Middle frontal gyrus (tissue), 1 donor: ENCODE data around the gene ATF6.
A peak's percentile ranks its signal among the peaks of the same experiment; 100 is the strongest.
"Not testable (repeated sequence)": the region's sequence is repeated elsewhere in the genome, so short reads cannot be mapped to it uniquely, and the experiment has no call there.

ENCODE experiments used
- DNase-seq: peaks from one replicate; pipeline ENCODE4 v3.0.0-alpha.2; 2015; ENCODE audit warnings: low spot score; ENCODE audit errors: extremely low spot score

The ATF6 gene

GRCh38 chr1:161731981-161732718, 34.0 kb upstream of the ATF6 start:
- DNase-seq, result no peak

DNA sequence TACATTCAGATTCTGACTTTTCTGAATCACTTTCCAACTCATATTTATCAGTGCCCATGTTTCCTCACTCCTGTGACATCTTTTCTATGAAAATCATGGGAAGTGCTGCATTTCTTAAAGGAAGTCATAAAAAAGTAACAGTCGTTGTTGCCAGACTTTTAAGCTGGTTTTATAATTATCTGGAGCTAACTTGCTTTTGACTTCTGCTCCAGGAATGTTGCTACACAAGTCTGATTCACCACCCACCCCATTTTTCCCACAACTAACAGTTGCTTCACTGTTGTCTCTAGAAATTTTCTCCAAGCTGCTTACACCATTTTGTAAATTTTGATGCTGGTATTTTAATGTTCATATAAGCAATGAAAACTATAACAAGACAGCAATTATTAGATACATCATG, 32.6 kb upstream of the ATF6 start:
- DNase-seq, result no peak

DNA sequence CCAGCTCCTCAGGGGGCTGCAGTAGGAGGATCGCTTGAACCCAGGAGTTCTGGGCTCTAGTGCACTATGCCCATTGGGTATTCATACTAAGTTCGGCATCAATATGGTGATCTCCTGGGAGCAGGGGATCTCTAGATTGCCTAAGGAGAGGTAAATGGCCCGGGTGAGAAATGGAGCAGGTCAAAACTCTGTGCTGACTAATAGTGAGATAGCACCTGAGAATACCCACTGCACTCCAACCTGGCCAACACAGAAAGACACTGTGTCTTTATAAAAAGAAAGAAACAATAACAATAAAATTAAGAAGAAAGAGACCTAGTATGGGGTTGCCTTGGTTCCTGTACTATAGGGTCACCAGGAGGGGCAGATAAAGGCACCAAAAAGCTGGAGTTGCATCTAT, 30.3 kb upstream of the ATF6 start:
- DNase-seq, result no peak

GRCh38 chr1:161736335-161736969, 29.7 kb upstream of the ATF6 start:
- no peak for DNase-seq

GRCh38 chr1:161737625-161738024, 28.5 kb upstream of the ATF6 start:
- no peak for DNase-seq

DNA sequence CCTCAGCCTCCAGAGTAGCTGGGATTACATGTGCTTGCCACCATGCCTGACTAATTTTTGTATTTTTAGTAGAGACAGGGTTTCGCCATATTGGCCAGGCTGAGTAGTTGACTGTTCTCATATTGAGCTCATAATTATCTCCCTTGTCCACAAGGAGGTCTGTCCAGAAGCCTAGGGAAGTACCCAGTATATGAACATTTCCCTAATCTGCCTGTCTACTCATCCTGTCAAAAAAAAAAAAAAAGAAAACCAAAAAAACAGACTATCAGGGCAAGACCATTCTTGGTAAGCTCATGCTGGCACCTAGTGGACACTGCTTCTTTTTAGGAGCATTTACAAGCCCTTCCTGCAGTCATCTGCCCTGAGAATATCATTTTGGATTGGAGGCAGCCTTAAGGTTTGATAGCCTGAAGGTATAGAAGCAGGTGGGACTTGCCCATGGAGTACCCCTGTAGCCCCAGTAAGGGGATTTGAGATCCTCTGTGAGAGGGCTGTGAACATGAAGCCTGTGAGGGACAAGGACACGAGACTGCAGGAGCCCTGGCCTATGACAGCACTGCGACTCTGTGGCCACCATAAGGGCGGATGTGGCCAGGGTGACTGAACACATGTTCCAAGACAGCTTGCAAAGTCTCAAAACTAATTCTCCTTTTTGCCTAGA, 27.4 kb upstream of the ATF6 start:
- peak; percentile 11 for DNase-seq

- DNase-seq, result no peak
Measured at GRCh38 chr1:161739865-161740566, 26.1 kb upstream of the ATF6 start.

GRCh38 chr1:161740921-161741320, 25.2 kb upstream of the ATF6 start:
- DNase-seq, result no peak

DNA sequence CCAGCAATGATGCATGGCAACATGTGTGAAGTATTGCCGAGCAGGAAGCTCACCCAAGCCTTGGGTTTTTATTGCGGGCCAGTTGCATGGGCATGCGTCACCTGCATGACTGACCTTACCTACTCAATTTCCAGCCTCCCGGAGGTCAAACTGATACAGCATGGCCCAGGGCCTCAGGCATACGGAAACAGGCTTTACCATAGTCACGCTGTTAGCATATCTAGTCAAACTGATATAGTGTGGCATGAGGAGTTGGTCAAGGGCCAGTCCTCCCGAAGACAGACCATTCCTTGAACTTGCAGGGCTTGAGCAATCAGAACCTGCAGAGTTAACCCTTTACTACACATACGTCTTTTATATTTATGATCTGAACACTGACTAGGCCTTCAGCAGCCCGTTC, 22.9 kb upstream of the ATF6 start:
- no peak for DNase-seq

DNA sequence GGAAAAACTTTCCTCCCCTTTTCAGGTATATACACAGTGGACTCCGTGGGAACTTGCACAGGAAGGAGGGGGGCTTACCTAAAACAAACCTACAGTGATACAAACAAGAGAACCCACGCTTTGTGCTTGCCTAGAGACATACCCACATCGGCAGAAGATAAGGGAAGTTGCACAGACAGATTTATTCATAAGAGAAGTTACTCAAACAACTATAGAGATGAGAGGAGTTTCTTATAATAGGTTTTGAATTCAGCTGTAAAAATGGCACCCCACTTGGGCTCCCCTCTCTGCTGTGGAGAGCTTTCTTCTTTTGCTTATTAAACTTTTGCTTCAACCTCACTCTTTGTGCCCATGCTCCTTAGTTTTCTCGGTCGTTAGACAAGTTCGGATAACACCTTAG, 18.3 kb upstream of the ATF6 start:
- DNase-seq, result no peak

DNA sequence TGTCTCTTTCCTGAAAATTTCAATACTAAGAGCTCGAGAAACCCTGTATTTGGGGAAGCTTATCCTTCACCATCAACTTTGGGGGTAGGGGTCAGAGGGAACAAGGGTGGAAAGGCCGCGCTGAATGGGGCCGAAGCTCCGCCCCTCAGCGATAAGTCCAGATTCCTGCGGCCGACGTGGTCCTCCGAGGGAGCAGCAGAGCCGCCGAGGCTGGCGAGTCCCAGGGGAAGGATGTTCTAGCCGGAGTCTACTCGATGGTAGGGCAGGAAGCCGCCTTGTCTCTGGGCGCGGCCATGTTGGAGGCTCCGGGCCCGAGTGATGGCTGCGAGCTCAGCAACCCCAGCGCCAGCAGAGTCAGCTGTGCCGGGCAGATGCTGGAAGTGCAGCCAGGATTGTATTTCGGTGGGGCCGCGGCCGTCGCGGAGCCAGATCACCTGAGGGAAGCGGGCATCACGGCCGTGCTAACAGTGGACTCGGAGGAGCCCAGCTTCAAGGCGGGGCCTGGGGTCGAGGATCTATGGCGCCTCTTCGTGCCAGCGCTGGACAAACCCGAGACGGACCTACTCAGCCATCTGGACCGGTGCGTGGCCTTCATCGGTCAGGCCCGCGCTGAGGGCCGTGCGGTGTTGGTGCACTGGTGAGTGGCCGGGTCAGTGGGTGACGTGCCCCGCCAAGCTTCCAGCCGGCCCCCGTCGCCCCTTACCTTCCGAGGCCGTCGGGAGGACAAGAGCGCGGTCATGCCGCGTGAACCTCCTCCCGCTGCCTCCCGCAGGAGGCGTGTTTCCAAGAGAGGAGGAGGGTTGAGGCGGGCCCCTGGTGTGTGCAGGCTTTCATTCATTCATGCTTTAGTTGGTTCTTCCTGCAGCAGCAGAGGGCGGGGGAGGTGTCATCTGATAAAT, 16.4 kb upstream of the ATF6 start, which contains the start of gene DUSP12:
DUSP12 (plus strand) TSS at position 278 of the 899 bp plus-strand sequence; CDS start at position 294, 16 bp downstream.
- peak; percentile 94 for DNase-seq

- DNase-seq, result no peak
Measured at GRCh38 chr1:161763522-161764098, 2.5 kb upstream of the ATF6 start.

GRCh38 chr1:161768461-161768860, 2.3 kb downstream of the ATF6 start:
- DNase-seq, result no peak

GRCh38 chr1:161768986-161769672, 3.0 kb downstream of the ATF6 start:
- DNase-seq, result no peak

DNA sequence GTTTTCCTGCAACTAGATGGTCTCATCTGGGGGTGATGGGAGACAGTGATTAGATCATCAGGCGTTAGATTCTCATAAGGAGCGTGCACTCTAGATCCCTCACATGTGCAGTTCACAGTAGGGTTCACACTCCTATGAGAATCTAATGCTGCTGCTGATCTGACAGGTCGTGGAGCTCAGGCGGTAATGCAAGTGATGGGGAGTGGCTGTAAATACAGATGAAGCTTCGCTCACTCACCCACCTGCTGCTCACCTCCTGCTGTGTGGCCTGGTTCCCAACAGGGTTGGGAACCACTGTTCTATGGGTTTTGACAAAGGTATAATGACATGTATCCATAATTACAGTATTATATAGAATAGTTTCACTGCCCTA, 3.5 kb downstream of the ATF6 start:
- not testable (repeated sequence) for DNase-seq

DNA sequence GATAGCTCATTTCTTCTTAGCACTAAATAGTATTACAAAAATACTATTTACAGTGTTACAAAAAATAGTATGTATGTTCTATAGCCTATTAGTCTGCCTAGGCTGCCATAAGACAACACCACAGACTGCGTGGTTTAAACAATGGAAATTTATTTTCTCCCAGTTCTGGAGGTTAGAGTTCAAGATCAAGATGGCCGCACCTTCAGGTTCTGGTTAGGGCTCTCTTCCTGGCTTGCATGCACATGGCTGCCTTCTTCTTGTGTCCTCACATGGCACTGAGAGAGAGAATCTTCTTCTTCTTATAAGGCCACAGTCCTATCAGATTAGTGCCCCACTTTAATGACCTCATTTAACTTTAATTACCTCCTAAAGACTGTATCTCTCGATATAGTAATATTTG, 4.1 kb downstream of the ATF6 start:
- no peak for DNase-seq

GRCh38 chr1:161771161-161771560, 5.0 kb downstream of the ATF6 start:
- no peak for DNase-seq

DNA sequence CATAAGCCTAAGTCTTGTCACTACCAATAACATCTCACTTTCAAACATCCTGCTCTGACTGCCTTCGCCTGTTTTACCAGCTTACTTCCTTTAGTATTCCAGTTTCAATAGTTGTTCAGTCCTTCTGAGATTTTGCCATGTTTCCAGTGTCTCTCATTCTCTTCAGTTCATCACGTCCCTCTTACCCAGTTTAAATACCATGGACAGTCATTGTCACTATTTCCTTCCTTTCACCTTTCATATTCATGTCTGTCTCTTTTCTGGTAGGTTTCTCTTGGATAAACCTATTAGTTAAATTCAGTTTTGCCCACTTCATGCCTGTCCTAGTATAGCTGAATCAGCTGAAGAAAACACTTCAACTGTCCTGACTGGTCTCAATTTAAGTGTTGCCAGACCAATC, 5.9 kb downstream of the ATF6 start:
- DNase-seq, result no peak

GRCh38 chr1:161772397-161772796, 6.3 kb downstream of the ATF6 start:
- no peak for DNase-seq

DNA sequence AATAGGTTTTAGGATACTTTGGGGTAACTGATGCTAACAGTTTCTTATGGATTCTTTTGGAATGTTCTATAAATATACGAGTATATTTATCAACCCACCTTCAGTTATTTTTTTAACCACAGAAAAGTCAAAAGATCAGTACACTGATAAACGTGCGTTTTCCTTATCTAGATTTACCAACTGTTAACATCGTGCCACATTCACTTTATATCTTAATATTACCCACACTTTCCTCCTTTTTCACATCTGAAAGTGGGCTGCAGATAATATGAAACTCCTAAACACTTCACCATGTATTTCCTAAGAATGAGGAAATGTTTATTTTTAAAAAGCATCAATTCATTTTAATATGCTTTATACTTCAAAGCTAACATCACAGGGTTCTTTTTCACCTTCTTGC, 7.7 kb downstream of the ATF6 start:
- no peak for DNase-seq
